ENCODE measurements around the gene RPL10. TPM values are rescaled to one million over a fixed set of nuclear protein-coding genes. Genes with fewer than 3 reads are reported as not detected.

RPL10 gene
- total RNA-seq, 6 experiments from 2014 or later, result 899 to 1,899 (median 1,157) TPM

- WGBS (ENCODE audit: insufficient coverage, low coverage, low lambda C conversion rate, missing lambda C conversion rate), result 48% methylated on average over 81 of the region's 103 CpGs
- intact Hi-C loops (cut with DNase I), result no loop called here
- no peaks in the 10 kb centered on the region for H3K27me3 ChIP-seq
- ATAC-seq, result peak; percentile 85 to 93 (median 88)
- TF ChIP-seq POLR2A (IDR thresholded peaks at IDR 0.05), result peak; percentile 69
- peak in 1 of 4 donors; percentile 11 for TF ChIP-seq CTCF (IDR thresholded peaks at IDR 0.05)
- H3K4me1 ChIP-seq, result no peaks in the 10 kb centered on the region
- no peaks in the 10 kb centered on the region for H3K36me3 ChIP-seq
- H3K9me3 ChIP-seq, result no peaks in the 10 kb centered on the region
- peak within 1 kb of the TSS; percentile 69 to 74 (median 74) for H3K4me3 ChIP-seq
- H3K27ac ChIP-seq, result peak within 1 kb of the TSS; percentile 92 to 98 (median 96)
- peak; percentile 96 to 99 (median 97) for DNase-seq
Observed at GRCh38 chrX:154378799-154379568, 19.2 kb upstream of the RPL10 start, which contains the start of gene EMD. Gene EMD (plus strand): TSS chrX:154379295. CDS start chrX:154379485, 190 bp downstream.

GRCh38 chrX:154379569-154379951, 18.6 kb upstream of the RPL10 start:
- 42% methylated on average over 21 of the region's 38 CpGs for whole genome bisulfite sequencing (ENCODE audit: insufficient coverage, low coverage, low lambda C conversion rate, missing lambda C conversion rate)
- Histone ChIP-seq H3K36me3 (no peaks in the 10 kb centered on the region), H3K27me3 (no peaks in the 10 kb centered on the region), H3K27ac (peak overlapping the region; percentile 92 to 98 (median 96)), H3K9me3 (no peaks in the 10 kb centered on the region), H3K4me3 (peak overlapping the region; percentile 69 to 74 (median 74)), H3K4me1 (peaks cover 0 to 3% (median 0%) of the 10 kb centered on the region in 4 donors)
- intact Hi-C loops (cut with DNase I), result no loop called here
- TF ChIP-seq POLR2A (IDR thresholded peaks at IDR 0.05) (no peak), CTCF (IDR thresholded peaks at IDR 0.05) (no peak)
- no peak for DNase-seq
- no peak for ATAC-seq

GRCh38 chrX:154380153-154380552, 18.0 kb upstream of the RPL10 start:
- no peak for TF ChIP-seq POLR2A (IDR thresholded peaks at IDR 0.05)
- WGBS (ENCODE audit: insufficient coverage, low coverage, low lambda C conversion rate, missing lambda C conversion rate), result 20% methylated on average over 1 of the region's 13 CpGs
- Histone ChIP-seq H3K4me1 (peaks cover 0 to 3% (median 0%) of the 10 kb centered on the region in 4 donors), H3K9me3 (no peaks in the 10 kb centered on the region), H3K36me3 (no peaks in the 10 kb centered on the region), H3K27me3 (no peaks in the 10 kb centered on the region), H3K27ac (peak overlapping the region in 2 of 3 donors; percentile 96 to 98), H3K4me3 (peak overlapping the region; percentile 69 to 74 (median 74))
- intact Hi-C loops (cut with DNase I), result no loop called here
- no peak for ATAC-seq
- DNase-seq, result peak in 1 of 3 donors; percentile 52

- WGBS (ENCODE audit: insufficient coverage, low coverage, low lambda C conversion rate, missing lambda C conversion rate), result 74% methylated on average over 11 of the region's 14 CpGs
- no peaks in the 10 kb centered on the region for H3K27me3 ChIP-seq
- no peak overlapping the region for H3K27ac ChIP-seq
- no peaks in the 10 kb centered on the region for H3K9me3 ChIP-seq
- H3K4me1 ChIP-seq, result peaks cover 0 to 3% (median 0%) of the 10 kb centered on the region in 4 donors
- DNase-seq, result peak in 1 of 3 donors; percentile 53
- no peak overlapping the region for H3K4me3 ChIP-seq
- TF ChIP-seq POLR2A (IDR thresholded peaks at IDR 0.05) (no peak), CTCF (IDR thresholded peaks at IDR 0.05) (no peak)
- no peak for ATAC-seq
- H3K36me3 ChIP-seq, result no peaks in the 10 kb centered on the region
- intact Hi-C loops (cut with DNase I), result no loop called here
Observed at GRCh38 chrX:154380787-154381186, 17.4 kb upstream of the RPL10 start.

- no peak overlapping the region for H3K27ac ChIP-seq
- 52% methylated on average over 5 of the region's 6 CpGs for whole genome bisulfite sequencing (ENCODE audit: insufficient coverage, low coverage, low lambda C conversion rate, missing lambda C conversion rate)
- TF ChIP-seq POLR2A (IDR thresholded peaks at IDR 0.05), result no peak
- no peak for TF ChIP-seq CTCF (IDR thresholded peaks at IDR 0.05)
- intact Hi-C loops (cut with DNase I), result no loop called here
- ATAC-seq, result no peak
- no peaks in the 10 kb centered on the region for H3K36me3 ChIP-seq
- no peak overlapping the region for H3K4me3 ChIP-seq
- H3K9me3 ChIP-seq, result no peaks in the 10 kb centered on the region
- no peaks in the 10 kb centered on the region for H3K27me3 ChIP-seq
- peaks cover 0 to 3% (median 0%) of the 10 kb centered on the region in 4 donors for H3K4me1 ChIP-seq
- DNase-seq, result no peak
Observed at GRCh38 chrX:154381271-154381670, 16.9 kb upstream of the RPL10 start.

Measured in right lobe of liver (tissue), 6 donors.